ENCODE measurements around the gene TERT. TPM values are rescaled to one million over a fixed set of nuclear protein-coding genes. Genes with fewer than 3 reads are reported as not detected.

TERT gene
- total and polyA plus RNA-seq, 4 donors = 0.02 TPM; not detected in 3

- Histone ChIP-seq H3K4me1 (ENCODE audit: control insufficient read depth in 5 of 5, insufficient read depth in 5 of 5, low read length in 5 of 5) (no peaks in the 10 kb centered on the region), H3K9me3 (ENCODE audit: control insufficient read depth in 4 of 4, insufficient read depth in 3 of 4, low read length in 3 of 4) (peaks cover 0 to 2% (median 0%) of the 10 kb centered on the region in 4 donors), H3K4me3 (no peak overlapping the region), H3K27me3 (ENCODE audit: control insufficient read depth in 3 of 3, insufficient read depth in 3 of 3, low read length in 2 of 3) (peaks cover 0 to 6% (median 0%) of the 10 kb centered on the region in 3 donors), H3K9ac (ENCODE audit: insufficient read depth in 1 of 2, low read length in 2 of 2) (no peak overlapping the region), H3K36me3 (ENCODE audit: control insufficient read depth in 4 of 4, insufficient read depth in 4 of 4, low read length in 4 of 4) (no peaks in the 10 kb centered on the region), H3K27ac (ENCODE audit: low read depth in 1 of 2, low read length in 1 of 2) (no peak overlapping the region)
- no peak for ATAC-seq (ENCODE audit: insufficient read depth, low FRiP score)
- WGBS, 2 donors = 77 to 78% methylated on average over 12 of the region's 12 CpGs
- TF ChIP-seq CTCF (IDR thresholded peaks at IDR 0.05; ENCODE audit: control extremely low read depth, extremely low read depth) = no peak
- no peak for DNase-seq
Measured at GRCh38 chr5:1226231-1226630, 68.6 kb downstream of the TERT start.

DNA sequence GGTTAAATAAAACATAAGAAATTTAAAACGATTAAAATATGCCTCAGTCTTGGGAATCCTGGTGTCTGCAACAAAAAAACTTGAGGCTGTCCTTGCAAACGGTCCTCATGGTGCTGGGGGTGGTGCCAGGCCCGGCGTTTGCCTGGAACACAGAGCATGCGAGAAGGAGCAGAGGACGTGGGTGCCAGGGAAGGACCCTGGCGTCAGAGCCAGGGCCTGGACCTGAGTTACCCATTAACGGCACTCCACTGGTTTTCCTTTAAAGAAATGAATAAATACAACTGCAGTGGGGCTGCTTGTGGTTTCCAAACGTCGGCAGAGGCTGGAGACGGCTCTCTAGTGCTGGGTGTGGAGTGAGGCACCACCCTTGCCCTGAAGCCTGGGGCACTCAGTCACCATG, 69.8 kb downstream of the TERT start, which contains the start of gene SLC6A18:
TSS of gene SLC6A18 (plus strand) at position 301 of the 400 bp plus-strand sequence. CDS start at position 398, 97 bp downstream.
- no peak within 1 kb of the TSS for H3K27ac ChIP-seq (ENCODE audit: low read depth in 1 of 2, low read length in 1 of 2)
- 68 to 79% methylated on average over 11 of the region's 11 CpGs for WGBS, 2 donors
- no peak for TF ChIP-seq CTCF (IDR thresholded peaks at IDR 0.05; ENCODE audit: control extremely low read depth, extremely low read depth)
- H3K9ac ChIP-seq (ENCODE audit: insufficient read depth in 1 of 2, low read length in 2 of 2) = no peak within 1 kb of the TSS
- no peaks in the 10 kb centered on the region for H3K36me3 ChIP-seq (ENCODE audit: control insufficient read depth in 4 of 4, insufficient read depth in 4 of 4, low read length in 4 of 4)
- DNase-seq (peak in 1 of 3 donors; percentile 26), ATAC-seq (ENCODE audit: insufficient read depth, low FRiP score) (no peak)
- no peak within 1 kb of the TSS for H3K4me3 ChIP-seq
- peaks cover 0 to 6% (median 0%) of the 10 kb centered on the region in 3 donors for H3K27me3 ChIP-seq (ENCODE audit: control insufficient read depth in 3 of 3, insufficient read depth in 3 of 3, low read length in 2 of 3)
- H3K4me1 ChIP-seq (ENCODE audit: control insufficient read depth in 5 of 5, insufficient read depth in 5 of 5, low read length in 5 of 5) = no peaks in the 10 kb centered on the region
- peaks cover 0 to 2% (median 0%) of the 10 kb centered on the region in 4 donors for H3K9me3 ChIP-seq (ENCODE audit: control insufficient read depth in 4 of 4, insufficient read depth in 3 of 4, low read length in 3 of 4)

DNA sequence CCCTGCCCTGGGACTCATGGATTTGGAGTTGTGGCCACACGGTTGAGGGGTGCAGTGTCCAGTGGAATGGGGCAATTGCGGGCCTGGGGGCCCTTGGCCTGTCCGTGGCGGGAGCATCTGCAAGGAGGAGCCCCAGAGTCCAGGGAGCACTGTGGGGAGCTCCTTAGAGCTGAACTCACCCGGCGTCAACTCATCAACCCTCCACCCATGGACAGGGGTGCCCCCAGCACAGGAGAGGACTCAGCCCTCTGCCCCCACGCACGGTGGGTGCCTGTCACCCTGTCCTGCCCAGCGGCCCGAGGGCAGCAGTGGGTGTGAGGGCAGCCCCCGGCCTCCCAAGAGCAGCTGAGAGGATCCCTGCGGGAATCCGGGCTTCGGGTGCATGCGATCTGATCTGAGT, 70.2 kb downstream of the TERT start:
- Histone ChIP-seq H3K27ac (ENCODE audit: low read depth in 1 of 2, low read length in 1 of 2) (no peak overlapping the region), H3K27me3 (ENCODE audit: control insufficient read depth in 3 of 3, insufficient read depth in 3 of 3, low read length in 2 of 3) (peaks cover 0 to 6% (median 0%) of the 10 kb centered on the region in 3 donors), H3K4me3 (no peak overlapping the region), H3K4me1 (ENCODE audit: control insufficient read depth in 5 of 5, insufficient read depth in 5 of 5, low read length in 5 of 5) (no peaks in the 10 kb centered on the region), H3K9me3 (ENCODE audit: control insufficient read depth in 4 of 4, insufficient read depth in 3 of 4, low read length in 3 of 4) (peaks cover 0 to 2% (median 0%) of the 10 kb centered on the region in 4 donors), H3K9ac (ENCODE audit: insufficient read depth in 1 of 2, low read length in 2 of 2) (no peak overlapping the region), H3K36me3 (ENCODE audit: control insufficient read depth in 4 of 4, insufficient read depth in 4 of 4, low read length in 4 of 4) (no peaks in the 10 kb centered on the region)
- 88 to 89% methylated on average over 15 of the region's 15 CpGs for WGBS, 2 donors
- no peak for DNase-seq
- ATAC-seq (ENCODE audit: insufficient read depth, low FRiP score) = no peak
- TF ChIP-seq CTCF (IDR thresholded peaks at IDR 0.05; ENCODE audit: control extremely low read depth, extremely low read depth) = no peak

DNA sequence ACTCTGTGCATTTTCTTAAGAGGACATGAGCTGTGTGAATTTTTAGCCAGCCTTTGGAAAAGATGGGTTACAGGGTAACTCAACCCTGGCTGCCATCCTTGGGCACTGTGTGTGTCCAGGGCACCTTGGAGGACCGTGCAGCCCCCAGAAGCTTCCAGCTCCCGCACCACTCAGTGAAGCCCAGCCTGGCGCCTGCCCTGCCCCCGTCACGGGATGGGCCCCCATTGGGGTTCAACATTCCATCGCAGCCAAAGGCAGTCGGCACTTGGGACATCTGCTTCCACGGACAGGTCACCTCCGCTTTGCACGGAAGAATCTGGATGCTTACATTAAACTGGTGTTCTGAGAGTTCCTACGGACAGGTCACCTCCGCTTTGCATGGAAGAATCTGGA, 71.6 kb downstream of the TERT start:
- no peak for DNase-seq
- Histone ChIP-seq H3K27me3 (ENCODE audit: control insufficient read depth in 3 of 3, insufficient read depth in 3 of 3, low read length in 2 of 3) (peaks cover 0 to 5% (median 0%) of the 10 kb centered on the region in 3 donors), H3K27ac (ENCODE audit: low read depth in 1 of 2, low read length in 1 of 2) (no peak overlapping the region), H3K4me1 (ENCODE audit: control insufficient read depth in 5 of 5, insufficient read depth in 5 of 5, low read length in 5 of 5) (no peaks in the 10 kb centered on the region), H3K9me3 (ENCODE audit: control insufficient read depth in 4 of 4, insufficient read depth in 3 of 4, low read length in 3 of 4) (peaks cover 0 to 2% (median 0%) of the 10 kb centered on the region in 4 donors), H3K4me3 (no peak overlapping the region), H3K36me3 (ENCODE audit: control insufficient read depth in 4 of 4, insufficient read depth in 4 of 4, low read length in 4 of 4) (no peaks in the 10 kb centered on the region), H3K9ac (ENCODE audit: insufficient read depth in 1 of 2, low read length in 2 of 2) (no peak overlapping the region)
- WGBS, 2 donors = 76 to 88% methylated on average over 12 of the region's 12 CpGs
- no peak for TF ChIP-seq CTCF (IDR thresholded peaks at IDR 0.05; ENCODE audit: control extremely low read depth, extremely low read depth)
- ATAC-seq (ENCODE audit: insufficient read depth, low FRiP score) = no peak
